LNCAP (cell line): ENCODE results near the gene ARHGAP19.

Experiments used
- TF ChIP-seq, protein P1 (sequence below): fragments of 450-650 bp; IDR thresholded peaks from 2 replicates; pipeline ENCODE4 v1.5.1; 2017; ENCODE audit warnings: mild to moderate bottlenecking

The ARHGAP19 gene

DNA sequence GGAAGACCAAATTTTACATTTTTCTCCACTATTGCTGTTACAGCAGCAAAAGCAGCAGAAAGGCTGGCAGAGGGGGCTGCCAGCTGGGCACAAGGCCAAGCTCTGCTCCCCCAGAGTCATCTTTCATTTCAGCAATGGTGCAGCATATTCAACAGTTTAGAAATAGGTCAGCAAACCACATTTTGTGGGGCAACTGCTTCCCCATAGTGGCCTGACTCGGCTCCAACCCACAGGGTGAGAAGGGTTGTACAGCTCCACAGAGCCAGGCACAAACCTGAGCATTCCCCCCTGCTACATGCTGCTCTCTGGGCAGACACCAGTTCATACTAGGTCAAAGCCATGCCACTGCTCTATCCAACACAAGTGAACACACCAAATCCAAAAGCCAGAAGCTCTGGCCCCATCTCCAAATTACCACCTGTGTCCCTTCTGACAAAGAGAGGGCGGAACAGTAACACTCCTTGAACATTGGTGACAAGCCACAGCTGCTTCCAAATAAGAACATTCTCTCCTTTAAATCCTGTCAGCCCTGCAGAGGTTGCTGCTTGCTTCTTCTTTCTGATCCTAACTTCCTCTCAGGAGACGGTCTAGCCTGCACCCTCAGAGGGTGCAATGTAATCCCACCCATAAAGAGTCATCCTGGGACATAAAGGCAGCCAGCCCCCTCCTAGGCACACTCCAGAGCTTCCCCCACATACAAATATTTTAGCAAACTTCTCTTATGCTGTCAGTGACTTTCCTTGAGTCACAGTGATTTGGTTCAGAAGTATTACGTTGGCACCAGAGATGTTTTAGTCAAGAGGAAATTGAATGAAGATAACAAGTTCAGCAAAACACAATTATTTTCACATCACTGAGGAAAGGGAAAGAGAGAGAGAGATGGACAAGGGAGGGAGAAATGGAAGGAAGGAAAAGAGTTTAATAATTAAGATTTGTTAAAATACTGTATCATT is 67.7 kb downstream of the ARHGAP19 start:
- TF ChIP-seq, protein P1, sequence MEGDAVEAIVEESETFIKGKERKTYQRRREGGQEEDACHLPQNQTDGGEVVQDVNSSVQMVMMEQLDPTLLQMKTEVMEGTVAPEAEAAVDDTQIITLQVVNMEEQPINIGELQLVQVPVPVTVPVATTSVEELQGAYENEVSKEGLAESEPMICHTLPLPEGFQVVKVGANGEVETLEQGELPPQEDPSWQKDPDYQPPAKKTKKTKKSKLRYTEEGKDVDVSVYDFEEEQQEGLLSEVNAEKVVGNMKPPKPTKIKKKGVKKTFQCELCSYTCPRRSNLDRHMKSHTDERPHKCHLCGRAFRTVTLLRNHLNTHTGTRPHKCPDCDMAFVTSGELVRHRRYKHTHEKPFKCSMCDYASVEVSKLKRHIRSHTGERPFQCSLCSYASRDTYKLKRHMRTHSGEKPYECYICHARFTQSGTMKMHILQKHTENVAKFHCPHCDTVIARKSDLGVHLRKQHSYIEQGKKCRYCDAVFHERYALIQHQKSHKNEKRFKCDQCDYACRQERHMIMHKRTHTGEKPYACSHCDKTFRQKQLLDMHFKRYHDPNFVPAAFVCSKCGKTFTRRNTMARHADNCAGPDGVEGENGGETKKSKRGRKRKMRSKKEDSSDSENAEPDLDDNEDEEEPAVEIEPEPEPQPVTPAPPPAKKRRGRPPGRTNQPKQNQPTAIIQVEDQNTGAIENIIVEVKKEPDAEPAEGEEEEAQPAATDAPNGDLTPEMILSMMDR = no peak

DNA sequence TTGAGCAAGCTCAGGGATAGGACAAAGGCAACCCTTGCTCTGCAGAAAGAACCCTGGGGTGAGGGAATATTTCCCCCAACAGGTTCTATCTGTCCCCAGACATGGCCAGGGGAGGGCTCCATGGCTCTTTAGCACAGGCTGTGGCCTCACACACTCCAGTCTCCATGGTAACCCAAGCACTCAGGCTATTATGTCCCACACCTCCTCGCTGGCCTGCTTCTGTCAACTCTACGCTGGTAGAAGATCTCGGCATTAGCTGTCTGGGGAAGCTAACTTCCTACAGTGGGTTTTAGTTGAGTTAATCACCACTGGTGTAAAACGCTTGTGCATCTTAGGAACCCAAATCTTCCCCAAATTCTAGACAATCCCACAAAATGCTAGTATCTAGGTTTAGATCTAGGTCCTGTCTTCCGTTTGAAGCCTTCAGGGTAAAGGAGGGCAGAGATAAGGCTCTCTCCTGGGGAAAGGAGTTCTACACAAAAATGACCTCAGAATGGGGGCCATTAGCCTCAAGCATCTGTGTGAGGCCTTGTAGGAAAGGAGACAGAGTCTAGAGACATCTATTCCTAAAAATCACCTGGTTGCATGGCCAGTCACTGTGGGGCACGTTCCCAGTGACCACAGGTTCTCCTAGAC is 70.0 kb downstream of the ARHGAP19 start:
- TF ChIP-seq, protein P1 = no peak

DNA sequence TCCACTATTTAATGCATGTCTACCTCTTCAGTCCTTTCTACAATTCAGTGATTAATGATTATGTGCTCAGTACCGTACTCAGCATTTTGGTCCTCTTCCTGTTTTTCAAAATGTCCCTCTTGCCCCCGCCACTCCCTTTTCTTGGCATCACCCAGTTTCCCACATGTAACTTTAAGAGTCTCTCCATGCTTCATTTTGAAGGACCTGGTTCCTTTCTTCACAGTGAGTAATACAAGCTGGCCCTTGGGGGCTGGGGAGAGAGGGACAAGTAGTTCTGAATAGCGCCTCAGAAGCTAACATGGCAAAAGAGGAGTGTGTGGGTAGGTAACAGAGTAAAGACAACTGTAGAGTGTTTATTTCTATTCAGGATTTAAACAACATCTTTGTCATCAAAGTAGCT is 72.1 kb downstream of the ARHGAP19 start:
- TF ChIP-seq, protein P1 = no peak

DNA sequence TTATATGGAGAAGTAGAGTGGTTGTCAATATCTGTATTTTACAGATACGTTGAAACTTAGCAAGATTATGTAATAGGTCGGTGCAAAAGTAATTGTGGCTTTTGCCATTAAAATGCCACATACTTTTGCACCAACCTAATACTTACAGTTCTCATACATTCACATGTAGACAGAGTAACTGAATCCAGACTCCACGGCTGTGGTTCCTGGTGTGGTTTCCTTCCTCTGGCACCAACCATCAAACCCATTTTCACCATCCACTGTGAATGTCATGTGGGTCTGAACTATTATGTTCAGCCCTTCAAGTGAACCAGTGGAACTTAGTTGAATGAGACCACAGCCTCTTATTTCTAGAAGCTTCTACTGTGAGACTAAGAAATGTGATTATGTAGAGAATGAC is 75.1 kb downstream of the ARHGAP19 start:
- TF ChIP-seq, protein P1 = no peak

DNA sequence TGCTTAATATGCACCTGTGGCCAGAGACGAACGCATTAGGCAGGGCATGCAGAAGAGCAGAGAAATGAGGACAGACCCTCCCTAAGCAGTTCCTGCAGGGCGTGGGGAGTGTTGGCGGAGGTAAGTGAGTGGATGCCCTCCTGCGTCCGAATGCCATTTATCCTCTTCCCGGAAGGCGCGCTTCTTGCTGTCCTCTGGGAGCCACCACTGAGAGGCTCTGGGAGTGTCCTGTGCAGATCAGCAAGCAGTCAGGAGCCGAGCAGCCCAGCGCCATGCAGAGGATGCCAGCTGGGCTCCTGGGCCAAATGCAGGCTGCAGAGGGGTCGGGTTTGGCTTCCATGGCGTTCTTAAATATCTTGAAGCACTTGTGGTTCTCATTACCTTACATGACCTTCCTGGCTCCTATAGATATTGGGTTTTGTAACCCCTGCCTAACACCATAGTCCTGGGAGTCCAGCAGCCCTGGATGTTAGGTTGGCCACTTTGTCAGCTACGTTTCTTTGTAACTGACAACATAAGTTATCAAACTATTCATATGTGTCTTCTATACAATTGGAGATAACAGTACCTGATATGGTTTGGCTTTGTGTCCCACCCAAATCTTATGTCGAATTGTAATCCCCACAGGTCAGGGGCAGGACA is 76.7 kb downstream of the ARHGAP19 start:
- TF ChIP-seq, protein P1 = no peak

DNA sequence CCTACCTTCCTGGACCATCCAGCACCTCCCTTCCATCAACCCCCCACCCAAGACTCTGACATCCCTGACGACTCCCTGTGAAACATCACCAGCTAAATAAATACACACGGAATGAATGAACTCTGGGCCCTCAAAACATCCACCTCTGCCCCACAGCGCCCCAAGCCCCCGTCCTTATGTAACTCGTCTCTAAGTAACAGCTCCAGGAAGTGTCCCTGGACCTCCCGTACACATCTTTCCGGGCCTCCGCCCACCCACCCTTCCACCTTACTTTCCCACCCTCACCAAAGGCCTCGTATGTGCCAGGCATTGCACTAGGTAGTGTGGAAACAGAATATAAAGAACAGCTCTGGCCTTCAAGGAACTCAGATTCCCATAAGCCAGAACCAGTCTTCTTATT is 79.0 kb downstream of the ARHGAP19 start:
- TF ChIP-seq, protein P1 = no peak

DNA sequence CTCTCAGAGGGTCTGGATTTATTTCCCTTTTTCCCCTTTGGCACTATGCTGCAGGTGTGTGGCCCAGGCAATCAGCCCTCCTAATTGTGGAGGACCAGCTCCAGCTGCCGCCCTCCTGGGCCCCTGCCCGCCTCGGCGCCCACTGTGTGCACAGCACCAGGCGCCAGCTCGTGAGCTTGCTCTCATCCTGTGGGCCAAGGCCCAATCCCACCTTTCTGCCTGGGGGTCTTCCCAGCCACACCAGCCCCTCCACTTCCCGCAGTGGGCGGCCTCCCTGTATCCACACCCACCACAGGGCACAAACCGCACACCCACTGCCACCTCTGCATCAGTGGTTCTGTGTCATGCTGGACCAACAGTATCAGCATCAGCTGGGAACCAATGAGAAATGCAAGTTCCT is 81.2 kb downstream of the ARHGAP19 start:
- TF ChIP-seq, protein P1 = no peak
